Activated naive CD4-positive, alpha-beta T cell treated with anti-CD3 and anti-CD28 coated beads, Interleukin-2, amount 50 U/mL, for 24 hours (primary cell): Measurements from ENCODE around the gene DEPDC7.

Experiments
- H3K27ac Mint-ChIP-seq: one replicate; pipeline ENCODE4 v1.8.0; 2021; ENCODE audit warnings: mild to moderate bottlenecking, mixed read lengths
- H3K27me3 Mint-ChIP-seq: one replicate; pipeline ENCODE4 v1.8.0; 2021; ENCODE audit warnings: mixed read lengths
- H3K36me3 Mint-ChIP-seq: one replicate; pipeline ENCODE4 v1.8.0; 2021; ENCODE audit warnings: mixed read lengths
- H3K4me1 Mint-ChIP-seq: one replicate; pipeline ENCODE4 v1.8.0; 2021; ENCODE audit warnings: mixed read lengths
- H3K4me3 Mint-ChIP-seq: one replicate; pipeline ENCODE4 v1.8.0; 2021; ENCODE audit warnings: mild to moderate bottlenecking, mixed read lengths
- H3K9me3 Mint-ChIP-seq: one replicate; pipeline ENCODE4 v1.8.0; 2021; ENCODE audit warnings: mixed read lengths

The DEPDC7 gene

DNA sequence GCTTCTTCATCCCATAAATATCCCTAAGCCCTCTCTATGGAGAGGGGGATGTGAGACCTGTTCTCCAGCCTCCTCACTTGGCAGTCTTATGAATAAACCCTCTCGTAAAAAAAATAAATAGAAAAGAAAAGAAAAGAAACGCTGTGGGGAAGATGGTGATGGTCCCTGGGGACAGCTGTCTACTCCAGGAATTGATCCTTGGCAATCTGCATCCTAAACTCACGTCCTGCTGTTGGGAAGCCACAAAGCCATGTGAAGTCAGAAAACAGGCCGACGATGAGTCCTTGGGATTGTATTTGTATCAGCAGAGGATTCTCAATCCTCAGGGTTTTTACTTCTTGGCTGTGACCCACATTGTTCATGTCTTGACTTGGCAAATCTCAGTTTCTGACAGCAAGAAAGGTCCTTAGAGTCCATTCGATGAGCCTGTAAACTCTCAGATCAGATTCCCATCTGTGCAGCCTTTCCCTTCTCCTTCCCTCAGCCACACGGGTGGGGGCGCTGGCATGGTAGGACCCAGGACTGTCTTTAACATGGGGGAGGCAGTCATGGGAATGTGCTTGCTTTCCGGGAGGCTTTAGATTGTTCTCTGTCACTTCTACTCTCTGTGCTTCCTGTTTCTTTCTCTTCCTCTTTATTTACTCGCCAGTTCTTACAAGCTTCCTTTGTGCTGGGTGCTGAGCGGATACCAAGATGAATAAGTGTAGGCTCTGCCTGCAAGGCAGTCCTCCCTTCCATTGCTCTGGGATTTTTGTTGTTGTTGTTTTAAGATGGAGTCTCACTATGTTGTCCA, 48.6 kb downstream of the DEPDC7 start:
- H3K27me3 Mint-ChIP-seq: no peaks in the 10 kb centered on the region
- H3K4me1 Mint-ChIP-seq: peaks cover 41% of the 10 kb centered on the region
- H3K9me3 Mint-ChIP-seq: no peaks in the 10 kb centered on the region
- H3K27ac Mint-ChIP-seq: no peak overlapping the region
- H3K4me3 Mint-ChIP-seq: no peak overlapping the region
- peaks cover 10% of the 10 kb centered on the region for H3K36me3 Mint-ChIP-seq

DNA sequence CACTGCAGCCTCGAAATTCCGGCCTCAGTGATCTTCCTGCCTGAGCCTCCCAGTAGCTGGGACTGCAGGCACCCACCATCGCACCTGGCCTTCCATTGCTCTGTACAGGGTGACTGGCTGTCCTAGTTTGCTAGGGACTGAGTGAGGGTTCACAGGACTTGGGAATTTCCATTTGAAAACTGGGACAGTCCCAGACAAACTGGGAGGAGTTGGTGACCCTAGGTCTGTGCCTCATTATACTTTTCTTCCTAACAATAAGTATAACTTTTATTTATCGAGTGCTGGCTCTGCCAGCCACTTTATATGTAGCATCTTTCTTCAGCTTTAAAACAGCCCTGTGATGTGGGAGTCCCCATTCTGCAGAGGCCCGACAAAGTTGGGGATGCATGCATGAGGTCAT, 49.2 kb downstream of the DEPDC7 start:
- Mint-ChIP-seq H3K27me3 (no peaks in the 10 kb centered on the region), H3K4me1 (peaks cover 41% of the 10 kb centered on the region), H3K36me3 (peaks cover 9% of the 10 kb centered on the region), H3K27ac (no peak overlapping the region), H3K4me3 (no peak overlapping the region), H3K9me3 (no peaks in the 10 kb centered on the region)

DNA sequence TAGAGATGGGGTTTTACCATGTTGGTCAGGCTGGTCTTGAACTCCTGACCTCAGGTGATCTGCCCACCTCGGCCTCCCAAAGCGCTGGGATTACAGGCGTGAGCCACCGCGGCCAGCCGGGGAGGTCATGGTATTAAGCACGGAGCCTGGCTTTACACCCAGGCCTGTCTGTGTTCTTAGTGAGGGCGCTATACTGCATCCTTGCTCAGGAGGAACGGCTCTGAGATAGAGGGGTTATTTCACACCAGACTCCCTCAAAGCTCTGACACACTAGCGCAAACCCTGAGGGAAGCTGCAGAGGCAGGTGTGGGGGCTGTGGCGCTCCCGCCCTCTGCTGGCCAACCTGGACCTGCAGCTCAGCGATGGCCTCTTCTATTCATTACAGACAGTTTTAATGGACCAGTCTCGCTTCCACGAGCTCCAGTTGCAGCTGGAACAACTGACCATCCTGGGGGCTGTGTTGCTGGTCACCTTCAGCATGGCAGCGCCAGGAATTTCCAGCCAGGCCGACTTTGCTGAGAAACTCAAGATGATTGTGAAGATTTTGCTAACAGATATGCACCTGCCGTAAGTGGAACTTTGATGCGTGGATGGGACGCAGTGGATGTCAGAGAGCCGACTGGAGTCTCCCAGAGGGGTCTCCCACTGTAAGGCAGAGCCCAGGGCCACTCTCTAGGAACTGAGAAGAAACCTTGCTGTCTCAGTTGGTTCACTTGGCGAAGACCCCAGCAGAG, 49.9 kb downstream of the DEPDC7 start:
- Mint-ChIP-seq H3K4me1 (peaks cover 35% of the 10 kb centered on the region), H3K27ac (no peak overlapping the region), H3K9me3 (no peaks in the 10 kb centered on the region), H3K4me3 (no peak overlapping the region), H3K27me3 (no peaks in the 10 kb centered on the region), H3K36me3 (peaks cover 9% of the 10 kb centered on the region)

DNA sequence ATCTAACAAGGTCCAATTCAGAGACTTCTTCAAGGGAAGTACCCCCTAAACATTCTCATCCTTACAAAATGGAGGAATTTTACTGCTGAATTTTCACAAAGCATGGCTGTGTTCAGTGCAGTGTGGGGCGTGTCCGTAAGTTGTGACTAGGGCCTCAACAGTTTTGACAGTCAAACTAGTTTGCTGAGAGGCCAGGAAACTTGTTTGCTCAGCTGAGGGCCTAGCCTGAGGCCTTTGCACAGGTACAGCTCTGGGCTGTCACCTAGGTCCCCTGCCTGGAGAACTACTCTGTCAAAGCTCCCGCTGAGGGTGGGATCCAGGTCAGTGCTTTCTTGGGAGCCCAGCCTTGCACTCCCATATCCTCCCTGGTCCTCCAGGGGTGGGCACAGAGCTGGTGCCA, 51.6 kb downstream of the DEPDC7 start:
- peaks cover 34% of the 10 kb centered on the region for H3K4me1 Mint-ChIP-seq
- H3K4me3 Mint-ChIP-seq: no peak overlapping the region
- no peaks in the 10 kb centered on the region for H3K9me3 Mint-ChIP-seq
- peaks cover 10% of the 10 kb centered on the region for H3K36me3 Mint-ChIP-seq
- no peak overlapping the region for H3K27ac Mint-ChIP-seq
- no peaks in the 10 kb centered on the region for H3K27me3 Mint-ChIP-seq

DNA sequence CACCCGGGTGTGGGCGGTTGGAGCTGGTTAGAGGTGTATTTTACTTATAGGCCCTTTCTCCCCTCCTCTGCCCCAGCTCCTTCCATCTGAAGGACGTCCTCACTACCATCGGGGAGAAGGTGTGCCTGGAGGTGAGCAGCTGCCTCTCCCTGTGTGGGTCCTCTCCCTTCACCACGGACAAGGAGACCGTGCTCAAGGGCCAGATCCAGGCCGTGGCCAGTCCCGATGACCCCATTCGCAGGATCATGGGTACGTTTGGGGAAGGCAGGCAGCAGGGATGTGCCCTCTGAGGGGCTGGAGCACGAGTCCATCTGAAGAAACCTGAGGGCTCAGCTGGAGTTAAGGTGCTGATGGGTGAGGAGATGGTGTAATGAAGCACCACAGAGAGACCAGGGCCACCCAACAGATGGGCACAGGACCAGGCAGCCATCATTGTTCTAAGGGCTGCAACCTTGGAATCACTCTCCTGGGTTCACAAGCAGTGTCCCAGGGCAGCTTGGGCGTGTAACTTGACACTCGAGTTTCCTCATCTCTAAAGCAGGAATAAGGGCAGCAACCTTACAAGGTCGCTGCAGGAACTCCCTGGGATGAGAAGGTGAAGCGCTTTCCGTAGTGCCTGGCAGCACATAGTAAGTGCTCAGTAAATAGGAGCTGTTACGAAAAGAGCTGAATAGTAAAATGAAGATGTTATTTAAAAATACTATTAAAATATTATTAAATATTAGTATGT, 53.1 kb downstream of the DEPDC7 start:
- Mint-ChIP-seq H3K36me3 (peaks cover 11% of the 10 kb centered on the region), H3K27me3 (no peaks in the 10 kb centered on the region), H3K4me1 (peaks cover 20% of the 10 kb centered on the region), H3K27ac (no peak overlapping the region), H3K4me3 (no peak overlapping the region), H3K9me3 (no peaks in the 10 kb centered on the region)

DNA sequence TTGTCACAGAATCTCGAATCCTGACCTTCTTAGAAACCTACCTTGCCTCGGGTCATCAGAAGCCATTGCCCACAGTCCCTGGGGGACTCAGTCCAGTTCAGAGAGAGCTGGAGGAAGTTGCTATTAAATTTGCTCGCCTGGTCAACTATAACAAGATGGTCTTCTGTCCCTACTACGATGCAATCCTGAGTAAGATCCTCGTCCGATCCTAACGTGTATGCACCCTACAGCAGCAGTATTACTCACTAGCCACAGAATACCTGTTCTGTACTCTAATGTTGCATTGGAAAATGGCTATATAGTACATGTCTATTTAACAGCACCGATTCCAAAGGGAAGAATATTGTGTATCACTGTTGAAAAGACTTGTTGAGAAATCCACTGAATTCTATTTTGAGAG, 56.8 kb downstream of the DEPDC7 start:
- Mint-ChIP-seq H3K27ac (no peak overlapping the region), H3K4me1 (no peaks in the 10 kb centered on the region), H3K4me3 (no peak overlapping the region), H3K27me3 (no peaks in the 10 kb centered on the region), H3K36me3 (peaks cover 22% of the 10 kb centered on the region), H3K9me3 (no peaks in the 10 kb centered on the region)
